NCI-H510A treated with DMSO at 0.1 percent for 48 hours (cell line): ENCODE results near the gene HSD3B7.
A peak's percentile ranks its signal among the peaks of the same experiment; 100 is the strongest.
"Not testable (repeated sequence)": the region's sequence is repeated elsewhere in the genome, so short reads cannot be mapped to it uniquely, and the experiment has no call there.

Source experiments
- DNase-seq: peaks from one replicate; lab custom pipeline; 2025; lab: John Stamatoyannopoulos, UW

The HSD3B7 gene

GRCh38 chr16:30984669-30985400 lies at the start of gene HSD3B7:
Gene HSD3B7, plus strand, starts transcription at chr16:30985207. Its CDS starts 452 bp downstream, at chr16:30985659.
- peak; percentile 92 for DNase-seq

GRCh38 chr16:30937692-30938091 lies 47.3 kb upstream of the HSD3B7 start:
- DNase-seq, result no peak

- DNase-seq, result not testable (repeated sequence)
Observed at GRCh38 chr16:30939571-30939970, 45.4 kb upstream of the HSD3B7 start.

- peak; percentile 74 for DNase-seq
Observed at GRCh38 chr16:30941600-30942425, 43.2 kb upstream of the HSD3B7 start.

- no peak for DNase-seq
Observed at GRCh38 chr16:30942426-30942806, 42.6 kb upstream of the HSD3B7 start.

- no peak for DNase-seq
Observed at GRCh38 chr16:30944352-30944751, 40.7 kb upstream of the HSD3B7 start.

GRCh38 chr16:30946671-30947540 lies 38.1 kb upstream of the HSD3B7 start:
- no peak for DNase-seq

- DNase-seq, result no peak
Observed at GRCh38 chr16:30947541-30947858, 37.5 kb upstream of the HSD3B7 start.

- no peak for DNase-seq
Observed at GRCh38 chr16:30947859-30948666, 36.9 kb upstream of the HSD3B7 start.

GRCh38 chr16:30948667-30949649 lies 36.0 kb upstream of the HSD3B7 start, which contains the start of gene ORAI3:
Gene ORAI3, plus strand, starts transcription at chr16:30949068. Its CDS starts 222 bp downstream, at chr16:30949290.
- peak; percentile 29 for DNase-seq

GRCh38 chr16:30949650-30950515 lies 35.1 kb upstream of the HSD3B7 start:
- DNase-seq, result peak; percentile 51

- no peak for DNase-seq
Observed at GRCh38 chr16:30950516-30951065, 34.4 kb upstream of the HSD3B7 start.

- DNase-seq, result no peak
Observed at GRCh38 chr16:30951193-30951592, 33.8 kb upstream of the HSD3B7 start.

- no peak for DNase-seq
Observed at GRCh38 chr16:30951750-30952149, 33.3 kb upstream of the HSD3B7 start.

GRCh38 chr16:30953111-30953510 lies 31.9 kb upstream of the HSD3B7 start:
- DNase-seq, result no peak

GRCh38 chr16:30953511-30954124 lies 31.4 kb upstream of the HSD3B7 start:
- peak; percentile 95 for DNase-seq

- DNase-seq, result no peak
Observed at GRCh38 chr16:30954993-30955392, 30.0 kb upstream of the HSD3B7 start.
